AG04449 (cell line): Measurements from ENCODE around the gene CNN2.

ENCODE experiments used
- CTCF ChIA-PET: fragments of 350-600 bp; formaldehyde crosslinking; extraction: SDS; loops from one replicate; lab custom pipeline; 2021; ENCODE audit warnings: antibody characterized with exemption; lab: Yijun Ruan, JAX
- POLR2A ChIA-PET: fragments of 400-600, 350-600 bp; formaldehyde crosslinking; extraction: SDS; loops from one replicate; lab custom pipeline; 2020; ENCODE audit warnings: antibody characterized with exemption, inconsistent platforms; lab: Yijun Ruan, JAX
- DNase-seq: peaks from one replicate; pipeline ENCODE4 v3.0.0-alpha.2; 2010; ENCODE audit warnings: low read depth, low spot score
- H3K4me3 ChIP-seq: 2 replicates; pipeline ENCODE4 v1.5.1; 2011; ENCODE audit warnings: low read depth, mild to moderate bottlenecking, control low read depth, low read length
- CTCF ChIP-seq: IDR thresholded peaks from one replicate; pipeline ENCODE4 v1.5.1; 2011; ENCODE audit warnings: mild to moderate bottlenecking, moderate library complexity, low read length, control low read depth, inconsistent platforms; ENCODE audit not compliant: insufficient read depth; ENCODE audit errors: missing control alignments

The CNN2 gene

GRCh38 chr19:1012334-1012733 is 14.1 kb upstream of the CNN2 start:
- ChIA-PET POLR2A (no interaction called here), CTCF (no interaction called here)
- no peak for DNase-seq
- H3K4me3 ChIP-seq: no peak overlapping the region
- no peak for TF ChIP-seq CTCF

- DNase-seq: no peak
- ChIA-PET CTCF (interaction anchor here (1.2 kb wide), 1 partner anchor 227 kb away, joined by 3 read pairs; no protein-coding TSS in a partner anchor), POLR2A (interaction anchor here (0.6 kb wide), 1 partner anchor 29 kb away, joined by 4 read pairs; no protein-coding TSS in a partner anchor)
- no peak overlapping the region for H3K4me3 ChIP-seq
- no peak for TF ChIP-seq CTCF
Measured at GRCh38 chr19:1013218-1013617, 13.2 kb upstream of the CNN2 start.

- CTCF ChIA-PET: interaction anchor here (0.6 to 1.1 kb wide), 3 partner anchors 9 to 180 kb away, joined by 3 read pairs; partner anchors contain the start of gene WDR18
- POLR2A ChIA-PET: no interaction called here
- DNase-seq: no peak
- TF ChIP-seq CTCF: no peak
- no peak overlapping the region for H3K4me3 ChIP-seq
Measured at GRCh38 chr19:1014161-1015060, 12.0 kb upstream of the CNN2 start.

- TF ChIP-seq CTCF: no peak
- CTCF ChIA-PET: interaction anchor here (0.9 to 1.1 kb wide), 2 partner anchors 9 to 180 kb away, joined by 3 read pairs; no protein-coding TSS in a partner anchor
- no peak overlapping the region for H3K4me3 ChIP-seq
- POLR2A ChIA-PET: no interaction called here
- no peak for DNase-seq
Measured at GRCh38 chr19:1015061-1015781, 11.2 kb upstream of the CNN2 start.

GRCh38 chr19:1015782-1016646 is 10.4 kb upstream of the CNN2 start:
- no peak for DNase-seq
- ChIA-PET POLR2A (interaction anchor here (1.3 kb wide), 1 partner anchor 228 kb away, joined by 3 read pairs; no protein-coding TSS in a partner anchor), CTCF (interaction anchor here (1.0 to 1.4 kb wide), 3 partner anchors 20 to 179 kb away, joined by 3 to 4 read pairs (median 3); no protein-coding TSS in a partner anchor)
- no peak overlapping the region for H3K4me3 ChIP-seq
- no peak for TF ChIP-seq CTCF
